ENCODE data around the gene GRIP1. TPM values are rescaled to one million over a fixed set of nuclear protein-coding genes. Genes with fewer than 3 reads are reported as not detected.
"Not testable (repeated sequence)": the region's sequence is repeated elsewhere in the genome, so short reads cannot be mapped to it uniquely, and the experiment has no call there.

The GRIP1 gene
- total RNA-seq, 1 donor from 2014 or later, result 2.5 TPM

GRCh38 chr12:66499000-66499399 is 179.9 kb downstream of the GRIP1 start:
- DNase-seq (ENCODE audit: low spot score) (no peak), ATAC-seq (no peak)
- intact Hi-C loops (cut with DNase I), result no loop called here

- intact Hi-C loops (cut with DNase I); ATAC-seq: not testable (repeated sequence)
Measured at GRCh38 chr12:66498059-66498458, 180.8 kb downstream of the GRIP1 start.

DNA sequence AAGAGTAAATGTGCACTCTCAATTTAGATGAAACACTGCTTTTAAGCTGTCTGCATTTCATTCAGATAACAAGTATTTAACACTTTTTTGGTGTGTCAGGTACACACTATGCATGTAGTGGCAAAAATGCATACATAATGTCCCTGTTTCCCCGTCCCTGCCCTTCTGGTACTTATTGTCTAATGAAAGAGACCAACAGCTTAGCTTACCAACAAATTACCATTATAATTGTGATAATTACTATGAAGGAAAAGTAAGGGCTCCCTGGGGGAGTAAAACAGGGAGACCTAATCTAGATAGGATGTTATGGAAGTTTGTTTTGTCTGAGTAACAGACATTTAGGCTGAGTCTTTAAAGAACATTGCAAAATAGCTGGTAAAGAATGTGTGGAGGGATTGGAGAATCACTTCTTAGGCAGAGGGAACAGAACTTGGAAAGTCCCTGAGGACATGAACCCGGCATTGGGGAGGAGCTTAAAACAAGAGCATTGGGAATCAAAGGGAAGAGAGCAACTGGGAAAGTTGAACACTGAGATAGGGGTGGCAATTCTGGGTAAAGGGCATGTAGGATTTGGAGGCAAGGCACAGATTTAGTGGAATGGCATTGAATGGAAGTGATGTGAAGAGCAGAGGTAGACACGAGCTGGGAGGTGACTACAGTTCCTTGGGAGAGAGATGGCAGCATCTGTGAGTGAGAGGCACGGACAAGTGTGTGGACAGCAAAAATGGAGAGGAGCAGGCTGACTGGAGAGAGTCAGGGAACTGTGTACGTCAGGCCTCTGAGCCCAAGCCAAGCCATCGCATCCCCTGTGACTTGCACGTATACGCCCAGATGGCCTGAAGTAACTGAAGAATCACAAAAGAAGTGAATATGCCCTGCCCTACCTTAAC is 181.6 kb downstream of the GRIP1 start:
- intact Hi-C loops (cut with DNase I), result no loop called here
- no peak for ATAC-seq
- no peak for DNase-seq (ENCODE audit: low spot score)

More at GRCh38 chr12:66498059-66498458, 180.8 kb downstream of the GRIP1 start:
- not testable (repeated sequence) for DNase-seq (ENCODE audit: low spot score)

GRCh38 chr12:66496595-66496994 is 182.3 kb downstream of the GRIP1 start:
- ATAC-seq, result no peak
- intact Hi-C loops (cut with DNase I), result no loop called here

DNA sequence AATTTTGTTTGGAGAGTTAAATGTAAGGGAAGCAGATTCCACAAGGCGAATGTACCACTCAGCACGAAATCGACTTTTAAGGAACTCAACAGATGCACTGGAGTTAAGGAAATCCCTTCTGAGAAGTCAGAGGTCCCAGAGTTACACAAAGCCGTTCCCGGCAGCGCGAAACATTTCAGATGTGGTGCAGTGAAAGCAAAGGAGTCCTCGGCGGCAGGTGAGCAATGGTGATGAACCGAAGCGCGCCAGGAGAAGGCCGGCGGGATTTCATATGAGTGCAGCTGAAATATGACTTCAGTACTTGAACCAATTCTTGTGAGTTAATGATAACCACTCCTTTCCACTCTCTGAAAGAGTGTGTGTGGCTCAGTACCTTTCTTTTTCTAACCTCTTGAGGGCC is 183.2 kb downstream of the GRIP1 start:
- no peak for ATAC-seq
- intact Hi-C loops (cut with DNase I), result no loop called here

More at GRCh38 chr12:66496595-66496994, 182.3 kb downstream of the GRIP1 start:
- no peak for DNase-seq (ENCODE audit: low spot score)

GRCh38 chr12:66493819-66494218 is 185.1 kb downstream of the GRIP1 start:
- DNase-seq (ENCODE audit: low spot score) (no peak), ATAC-seq (no peak)
- intact Hi-C loops (cut with DNase I), result no loop called here

More for the DNA sequence above, 183.2 kb downstream of the GRIP1 start:
- no peak for DNase-seq (ENCODE audit: low spot score)

- no peak for ATAC-seq
- intact Hi-C loops (cut with DNase I), result no loop called here
- no peak for DNase-seq (ENCODE audit: low spot score)
Measured at GRCh38 chr12:66491853-66492252, 187.0 kb downstream of the GRIP1 start.

GRCh38 chr12:66482351-66483203 is 196.3 kb downstream of the GRIP1 start:
- no peak for DNase-seq (ENCODE audit: low spot score)
- ATAC-seq, result no peak

DNA sequence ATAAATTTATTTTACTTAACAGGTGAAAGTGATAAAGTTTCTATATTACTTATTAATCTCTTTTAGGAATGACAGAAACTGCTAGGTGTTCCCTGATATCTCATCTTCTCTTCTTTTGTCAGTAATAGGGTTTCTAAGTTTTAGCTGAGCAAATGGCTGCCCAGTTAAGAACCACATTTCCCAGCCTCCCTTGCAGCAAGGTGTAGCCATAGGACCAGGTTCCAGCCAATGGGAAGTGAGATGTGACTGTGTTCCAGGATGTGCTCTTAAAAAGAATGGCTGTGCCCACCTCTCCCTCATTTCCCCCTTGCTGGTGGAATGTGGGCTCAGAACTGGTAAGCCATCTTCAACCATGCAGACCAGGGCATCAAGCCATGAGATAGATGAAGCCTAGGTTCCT is 210.9 kb downstream of the GRIP1 start:
- intact Hi-C loops (cut with DNase I), result no loop called here
- ATAC-seq, result no peak

More at GRCh38 chr12:66482351-66483203, 196.3 kb downstream of the GRIP1 start:
- intact Hi-C loops (cut with DNase I), result no loop called here

GRCh38 chr12:66461331-66461730 is 217.5 kb downstream of the GRIP1 start:
- DNase-seq (ENCODE audit: low spot score) (no peak), ATAC-seq (no peak)
- intact Hi-C loops (cut with DNase I), result no loop called here

More for the DNA sequence above, 210.9 kb downstream of the GRIP1 start:
- no peak for DNase-seq (ENCODE audit: low spot score)

- intact Hi-C loops (cut with DNase I), result no loop called here
- ATAC-seq (no peak), DNase-seq (ENCODE audit: low spot score) (no peak)
Measured at GRCh38 chr12:66459944-66460482, 218.9 kb downstream of the GRIP1 start.

DNA sequence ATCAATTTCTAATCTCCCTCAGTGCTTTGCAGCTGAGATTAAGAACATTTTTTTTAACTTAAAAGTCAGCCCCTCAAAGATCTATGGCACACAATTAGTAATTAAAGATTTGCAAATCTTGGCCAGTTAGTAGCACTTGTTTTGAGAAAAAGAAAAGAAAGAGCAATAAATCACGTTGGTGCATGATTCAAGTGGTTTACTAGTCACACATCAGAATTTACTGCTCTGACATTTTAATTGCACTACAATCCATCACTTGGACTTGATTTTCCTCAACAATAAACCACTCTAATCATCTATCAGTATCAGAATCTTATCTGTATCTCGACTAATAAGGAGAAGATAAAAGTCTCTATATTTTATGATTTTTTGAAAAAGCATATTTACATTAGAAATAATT is 222.3 kb downstream of the GRIP1 start:
- intact Hi-C loops (cut with DNase I), result no loop called here
- ATAC-seq (no peak), DNase-seq (ENCODE audit: low spot score) (no peak)

DNA sequence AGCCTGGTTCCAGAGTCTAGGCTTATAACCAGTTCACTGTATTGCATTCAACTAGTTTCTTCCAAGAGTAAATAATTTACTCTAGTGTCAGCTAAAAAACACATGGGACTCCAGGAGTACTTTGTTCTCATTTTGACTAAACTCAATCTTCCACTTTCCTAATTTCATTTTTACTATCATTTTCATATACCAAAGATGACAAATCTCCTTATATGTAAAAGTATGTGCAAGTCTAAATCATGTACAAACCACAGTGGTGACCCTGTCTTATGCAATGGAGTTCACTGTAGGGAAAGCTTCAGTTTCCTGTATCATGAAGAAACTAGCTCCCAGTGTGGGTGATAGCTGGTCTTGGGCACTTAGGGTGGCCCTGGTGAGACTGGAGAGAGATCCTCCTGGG is 225.0 kb downstream of the GRIP1 start:
- ATAC-seq (no peak), DNase-seq (ENCODE audit: low spot score) (no peak)
- intact Hi-C loops (cut with DNase I), result no loop called here

GRCh38 chr12:66453120-66453519 is 225.8 kb downstream of the GRIP1 start:
- DNase-seq (ENCODE audit: low spot score), result no peak
- ATAC-seq, result no peak
- intact Hi-C loops (cut with DNase I), result no loop called here

- ATAC-seq (no peak), DNase-seq (ENCODE audit: low spot score) (no peak)
- intact Hi-C loops (cut with DNase I), result no loop called here
Measured at GRCh38 chr12:66449531-66449930, 229.3 kb downstream of the GRIP1 start.

GRCh38 chr12:66447643-66448042 is 231.2 kb downstream of the GRIP1 start:
- intact Hi-C loops (cut with DNase I), result no loop called here
- ATAC-seq (no peak), DNase-seq (ENCODE audit: low spot score) (no peak)

DNA sequence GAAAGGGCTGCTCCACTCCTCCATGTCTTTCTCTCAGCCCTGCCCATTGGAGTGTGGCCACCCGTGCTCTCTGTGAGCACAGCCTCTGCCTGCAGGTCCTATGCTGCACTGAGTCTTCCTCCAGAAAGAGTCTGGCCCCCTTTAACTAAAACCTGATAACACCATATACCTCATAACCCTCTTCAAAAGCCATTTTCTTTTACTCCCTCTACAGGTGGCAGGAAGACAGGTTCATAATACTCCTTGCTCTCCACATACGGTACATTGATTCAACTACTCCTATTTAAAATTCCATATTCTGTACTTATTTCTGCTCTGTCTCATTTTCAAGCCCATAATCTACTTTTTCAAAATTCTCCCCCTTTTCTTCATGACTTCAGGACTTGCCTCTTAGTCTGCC is 232.6 kb downstream of the GRIP1 start:
- intact Hi-C loops (cut with DNase I), result no loop called here
- no peak for ATAC-seq
- no peak for DNase-seq (ENCODE audit: low spot score)

DNA sequence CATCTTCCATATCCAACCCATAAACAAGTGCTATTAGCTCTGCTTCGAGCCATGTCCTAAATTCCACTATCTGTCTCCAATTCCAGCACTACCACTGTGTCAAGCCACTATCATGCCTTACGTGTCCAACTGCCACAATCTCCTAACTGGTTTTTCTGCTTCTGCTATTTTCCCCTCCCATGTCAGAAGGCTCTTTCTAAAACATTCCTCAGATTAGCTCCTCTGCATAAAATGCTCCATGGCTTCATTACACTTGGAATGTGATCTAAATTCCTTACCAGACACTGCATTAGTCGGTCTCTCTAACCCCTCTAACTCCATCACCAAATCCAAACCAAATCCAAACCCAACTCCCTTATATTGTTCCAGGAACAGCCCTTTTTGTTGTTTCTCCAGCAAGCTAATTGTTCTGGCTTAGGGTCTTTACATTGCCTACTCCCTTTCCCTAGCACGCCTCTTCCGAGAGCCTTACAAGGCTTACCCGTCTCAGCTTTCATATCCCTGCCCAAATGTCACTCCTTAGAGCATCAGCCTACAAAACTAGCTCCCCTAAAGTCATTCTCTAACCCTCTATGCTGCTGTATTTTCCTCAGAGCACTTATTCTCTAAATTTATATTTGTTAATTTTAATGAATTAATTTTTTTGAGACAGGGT is 236.8 kb downstream of the GRIP1 start:
- ATAC-seq (no peak), DNase-seq (ENCODE audit: low spot score) (no peak)
- intact Hi-C loops (cut with DNase I), result no loop called here

GRCh38 chr12:66438601-66439000 is 240.3 kb downstream of the GRIP1 start:
- ATAC-seq, result no peak
- no peak for DNase-seq (ENCODE audit: low spot score)
- intact Hi-C loops (cut with DNase I), result no loop called here
